Measurements from ENCODE around the gene SNAI3. TPM values are rescaled to one million over a fixed set of nuclear protein-coding genes. Genes with fewer than 3 reads are reported as not detected.

Gene SNAI3
- total RNA-seq, 2 experiments from 2014 or later: 14.4 to 15.0 TPM

- no peak for ATAC-seq (ENCODE audit: low read depth)
- H3K27me3 Mint-ChIP-seq: no peaks in the 10 kb centered on the region
- peaks cover 12% of the 10 kb centered on the region for H3K4me1 Mint-ChIP-seq
- no peak for DNase-seq
- H3K9me3 Mint-ChIP-seq: no peaks in the 10 kb centered on the region
- peaks cover 1% of the 10 kb centered on the region for H3K36me3 Mint-ChIP-seq
- H3K27ac Mint-ChIP-seq: no peak overlapping the region
- POLR2A ChIA-PET: interaction anchor here (0.7 kb wide), 1 partner anchor 43 kb away, joined by 3 read pairs; no protein-coding TSS in a partner anchor
- H3K4me3 Mint-ChIP-seq: no peak overlapping the region
Measured at GRCh38 chr16:88659160-88659559, 27.1 kb downstream of the SNAI3 start.

GRCh38 chr16:88658714-88659113, 27.6 kb downstream of the SNAI3 start:
- ATAC-seq (ENCODE audit: low read depth) (no peak), DNase-seq (no peak)
- Mint-ChIP-seq H3K4me3 (no peak overlapping the region), H3K4me1 (peaks cover 9% of the 10 kb centered on the region), H3K36me3 (peaks cover 1% of the 10 kb centered on the region), H3K9me3 (no peaks in the 10 kb centered on the region), H3K27me3 (no peaks in the 10 kb centered on the region), H3K27ac (no peak overlapping the region)
- POLR2A ChIA-PET: no interaction called here

DNA sequence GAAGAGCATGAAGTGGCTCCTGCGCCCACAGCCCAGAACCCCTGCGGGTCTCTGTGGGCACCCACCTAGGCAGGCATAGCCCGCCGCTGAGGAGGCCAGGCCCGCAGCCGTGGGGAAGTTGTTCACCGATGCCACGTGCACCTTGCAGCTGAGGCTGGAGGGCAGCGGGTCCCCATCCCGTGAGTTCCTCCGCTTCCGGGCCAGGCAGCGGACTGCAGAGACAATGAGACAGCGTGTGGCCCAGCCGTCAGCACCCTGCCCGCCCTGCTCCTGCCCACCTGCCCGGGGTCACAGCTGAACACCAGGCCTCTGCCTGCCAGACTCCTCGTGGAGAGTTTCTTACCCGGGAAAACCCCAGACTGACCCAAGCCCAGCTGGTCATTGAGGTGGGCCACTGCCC, 28.9 kb downstream of the SNAI3 start:
- Mint-ChIP-seq H3K4me1 (peaks cover 9% of the 10 kb centered on the region), H3K36me3 (peaks cover 1% of the 10 kb centered on the region), H3K27ac (no peak overlapping the region), H3K4me3 (no peak overlapping the region), H3K9me3 (no peaks in the 10 kb centered on the region), H3K27me3 (no peaks in the 10 kb centered on the region)
- POLR2A ChIA-PET: no interaction called here
- DNase-seq: no peak
- no peak for ATAC-seq (ENCODE audit: low read depth)

DNA sequence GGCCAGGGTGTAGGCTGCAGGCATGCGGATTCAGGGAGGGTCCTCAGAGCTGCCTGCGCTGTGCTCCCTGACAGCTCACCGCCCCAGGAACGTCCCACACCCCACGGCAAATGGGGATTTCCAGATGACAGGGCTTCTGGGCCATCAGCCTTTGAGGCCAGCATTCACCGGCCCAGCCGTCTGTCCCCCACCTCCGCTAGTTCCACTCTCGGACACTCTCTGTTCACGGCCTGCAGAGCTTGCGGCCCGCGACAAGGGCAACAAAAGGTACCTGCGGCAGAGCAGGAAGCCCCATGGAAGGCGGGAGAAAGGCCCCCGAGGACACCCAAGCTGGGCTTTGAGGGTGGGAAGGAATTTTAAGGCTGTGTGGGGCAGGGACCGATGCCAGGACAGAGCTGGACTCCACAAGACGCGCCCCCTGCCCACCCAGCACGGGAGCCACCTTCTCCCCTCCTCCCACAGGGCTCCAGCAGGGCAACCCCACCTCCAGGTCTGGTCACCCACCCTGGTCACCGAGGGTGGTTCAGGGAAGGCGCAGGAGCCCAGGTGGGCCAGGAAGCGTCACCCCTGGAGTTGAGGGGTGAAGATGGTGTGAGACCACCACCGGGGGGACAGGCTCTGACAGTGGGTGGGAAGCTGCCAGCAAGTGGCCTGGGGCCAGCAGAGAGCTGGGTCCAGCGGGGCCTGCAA, 29.9 kb downstream of the SNAI3 start:
- Mint-ChIP-seq H3K27me3 (no peaks in the 10 kb centered on the region), H3K4me1 (peaks cover 5% of the 10 kb centered on the region), H3K27ac (no peak overlapping the region), H3K9me3 (no peaks in the 10 kb centered on the region), H3K36me3 (peaks cover 1% of the 10 kb centered on the region), H3K4me3 (no peak overlapping the region)
- POLR2A ChIA-PET: no interaction called here
- DNase-seq: no peak
- ATAC-seq (ENCODE audit: low read depth): no peak

GRCh38 chr16:88655733-88656281, 30.5 kb downstream of the SNAI3 start:
- POLR2A ChIA-PET: no interaction called here
- ATAC-seq (ENCODE audit: low read depth) (no peak), DNase-seq (no peak)
- no peaks in the 10 kb centered on the region for H3K9me3 Mint-ChIP-seq
- no peaks in the 10 kb centered on the region for H3K27me3 Mint-ChIP-seq
- no peak overlapping the region for H3K4me3 Mint-ChIP-seq
- H3K36me3 Mint-ChIP-seq: peaks cover 1% of the 10 kb centered on the region
- no peak overlapping the region for H3K27ac Mint-ChIP-seq
- H3K4me1 Mint-ChIP-seq: peaks cover 3% of the 10 kb centered on the region

DNA sequence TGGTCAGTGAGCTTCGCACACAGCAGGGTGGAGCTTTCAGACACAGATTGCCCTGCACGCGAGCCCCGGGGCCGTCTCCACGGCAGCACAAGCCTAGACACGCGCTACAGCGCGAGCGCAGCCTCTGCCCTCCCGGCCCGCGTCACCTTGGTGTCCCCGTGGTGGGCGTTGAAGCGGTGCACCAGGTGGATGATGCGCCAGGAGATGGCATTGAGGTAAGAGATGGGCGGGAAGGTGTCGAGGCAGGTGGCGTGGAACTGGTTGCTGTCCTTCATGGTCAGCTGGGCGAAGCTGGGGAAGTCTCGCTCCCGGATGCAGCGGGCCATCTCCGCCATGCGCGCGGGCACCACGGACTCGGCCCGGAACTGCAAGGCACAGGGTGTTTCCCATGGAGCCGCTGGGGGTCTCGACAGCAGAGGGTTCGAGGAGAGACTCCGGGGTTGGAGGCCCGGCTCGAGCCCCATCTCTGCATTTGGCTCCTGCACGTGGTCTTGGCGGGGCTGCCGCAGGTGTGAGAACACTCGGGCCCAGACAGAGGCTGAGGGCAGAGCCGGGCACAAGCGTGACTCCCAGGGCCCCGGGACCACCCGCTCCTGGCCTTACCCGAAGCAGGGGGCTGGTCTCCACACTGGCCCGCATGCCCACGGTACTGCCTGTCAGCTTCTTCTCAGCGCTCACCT, 31.1 kb downstream of the SNAI3 start:
- ATAC-seq (ENCODE audit: low read depth): no peak
- Mint-ChIP-seq H3K4me1 (peaks cover 3% of the 10 kb centered on the region), H3K36me3 (peaks cover 2% of the 10 kb centered on the region), H3K27ac (peak overlapping the region; percentile 46), H3K9me3 (no peaks in the 10 kb centered on the region), H3K4me3 (no peak overlapping the region), H3K27me3 (no peaks in the 10 kb centered on the region)
- POLR2A ChIA-PET: no interaction called here
- DNase-seq: no peak

DNA sequence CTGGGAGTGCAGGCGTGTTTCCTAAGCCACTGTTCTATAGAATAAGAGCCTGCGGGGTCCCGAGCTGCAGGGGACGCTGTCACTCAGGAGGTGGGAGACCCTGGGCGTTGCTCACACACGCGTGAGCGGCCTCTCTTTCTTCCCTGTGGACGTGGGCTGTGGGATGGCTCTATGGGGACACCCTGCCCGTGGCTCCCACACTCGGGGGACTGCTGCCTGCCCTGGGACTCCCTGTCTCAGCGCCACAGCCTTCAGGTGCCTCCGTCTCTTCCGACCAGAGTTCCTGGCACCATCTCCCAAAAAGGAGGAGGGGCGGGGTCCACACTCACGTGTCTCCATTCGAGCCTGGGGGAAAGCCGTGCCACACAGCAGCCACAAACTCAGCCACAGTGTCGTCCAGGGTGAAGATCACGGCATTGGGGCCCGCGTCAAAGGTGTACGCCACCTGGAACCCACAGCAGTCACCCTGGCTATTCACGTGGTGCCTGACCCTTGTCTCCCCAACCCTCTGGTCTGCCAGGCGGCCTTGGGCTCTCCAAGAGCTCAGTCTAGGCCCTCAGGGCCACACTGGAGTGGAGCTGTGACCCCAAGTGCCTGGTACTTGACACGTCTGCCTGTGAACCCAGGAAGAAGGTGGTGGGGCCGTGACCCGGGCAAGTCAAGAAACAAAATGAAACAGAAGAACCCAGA, 31.8 kb downstream of the SNAI3 start:
- Mint-ChIP-seq H3K27ac (no peak overlapping the region), H3K36me3 (peaks cover 4% of the 10 kb centered on the region), H3K9me3 (no peaks in the 10 kb centered on the region), H3K27me3 (no peaks in the 10 kb centered on the region), H3K4me1 (peaks cover 3% of the 10 kb centered on the region), H3K4me3 (no peak overlapping the region)
- no peak for DNase-seq
- POLR2A ChIA-PET: interaction anchor here (1.0 to 1.1 kb wide), 2 partner anchors 9 to 46 kb away, joined by 3 read pairs; no protein-coding TSS in a partner anchor
- ATAC-seq (ENCODE audit: low read depth): no peak

DNA sequence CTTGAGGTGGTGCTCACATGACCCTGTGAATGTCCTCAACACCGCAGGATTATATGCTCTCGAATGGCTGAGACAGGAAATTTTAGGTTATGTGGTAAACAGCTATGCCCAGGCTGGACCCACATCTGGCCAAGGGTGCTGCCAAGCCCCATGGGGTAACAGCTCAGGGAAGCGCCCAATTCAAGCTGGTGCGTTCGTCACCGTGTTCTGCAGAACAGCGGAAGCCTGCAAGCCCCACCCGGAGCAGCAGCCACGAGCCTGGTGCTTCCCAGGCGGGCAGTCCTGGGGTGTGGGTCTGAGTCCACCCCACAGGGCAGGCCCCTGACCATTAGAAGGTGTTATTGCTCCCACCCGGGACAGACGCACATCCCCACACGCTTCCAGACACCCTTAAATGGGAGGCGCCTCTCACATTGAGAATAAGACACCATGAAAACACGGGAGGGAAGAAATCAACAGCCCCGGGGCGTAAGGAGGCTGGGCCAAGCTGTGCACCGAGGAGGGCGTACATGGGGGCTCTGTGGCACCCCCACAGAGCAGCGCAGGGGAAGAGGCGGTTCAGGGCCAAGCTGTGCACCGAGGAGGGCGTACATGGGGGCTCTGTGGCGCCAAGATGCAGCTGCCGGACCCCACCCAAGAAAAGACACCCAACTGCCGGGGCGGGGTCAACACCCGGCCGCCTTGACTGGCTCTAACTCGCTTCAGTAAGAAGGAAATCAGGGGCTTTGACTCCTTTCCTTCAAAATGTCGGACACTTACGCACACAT, 32.5 kb downstream of the SNAI3 start:
- H3K9me3 Mint-ChIP-seq: no peaks in the 10 kb centered on the region
- DNase-seq: no peak
- peaks cover 9% of the 10 kb centered on the region for H3K4me1 Mint-ChIP-seq
- H3K4me3 Mint-ChIP-seq: no peak overlapping the region
- POLR2A ChIA-PET: interaction anchor here (1.0 to 1.1 kb wide), 2 partner anchors 10 to 47 kb away, joined by 3 read pairs; no protein-coding TSS in a partner anchor
- ATAC-seq (ENCODE audit: low read depth): no peak
- H3K27ac Mint-ChIP-seq: peak overlapping the region; percentile 51
- H3K36me3 Mint-ChIP-seq: peaks cover 9% of the 10 kb centered on the region
- no peaks in the 10 kb centered on the region for H3K27me3 Mint-ChIP-seq

DNA sequence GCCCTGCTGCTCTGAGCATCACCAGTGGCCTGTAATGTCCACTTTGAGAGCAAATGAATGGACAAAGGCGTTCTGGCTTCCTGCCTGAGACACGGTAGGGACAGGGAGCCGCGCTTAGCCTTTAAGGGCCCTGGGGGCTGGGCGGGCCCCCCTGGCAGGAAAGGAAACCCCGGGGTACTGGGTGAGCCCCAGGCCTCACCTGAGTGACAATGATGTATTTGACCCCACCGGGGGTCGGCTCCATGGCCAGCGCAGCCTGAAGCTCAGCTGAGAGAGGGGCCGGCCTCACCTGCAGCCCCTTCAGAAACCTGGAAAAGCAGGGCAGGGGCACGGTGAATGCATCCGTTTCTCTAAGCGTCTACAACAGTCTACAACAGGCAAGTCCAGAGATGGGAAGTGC, 33.2 kb downstream of the SNAI3 start:
- H3K4me3 Mint-ChIP-seq: no peak overlapping the region
- peaks cover 9% of the 10 kb centered on the region for H3K36me3 Mint-ChIP-seq
- H3K4me1 Mint-ChIP-seq: peaks cover 9% of the 10 kb centered on the region
- no peaks in the 10 kb centered on the region for H3K27me3 Mint-ChIP-seq
- ATAC-seq (ENCODE audit: low read depth): no peak
- peak overlapping the region; percentile 56 for H3K27ac Mint-ChIP-seq
- no peaks in the 10 kb centered on the region for H3K9me3 Mint-ChIP-seq
- POLR2A ChIA-PET: no interaction called here
- DNase-seq: no peak

- Mint-ChIP-seq H3K27ac (peak overlapping the region; percentile 56), H3K4me3 (no peak overlapping the region), H3K4me1 (peaks cover 9% of the 10 kb centered on the region), H3K9me3 (no peaks in the 10 kb centered on the region), H3K27me3 (no peaks in the 10 kb centered on the region), H3K36me3 (peaks cover 9% of the 10 kb centered on the region)
- POLR2A ChIA-PET: no interaction called here
- no peak for DNase-seq
- ATAC-seq (ENCODE audit: low read depth): no peak
Measured at GRCh38 chr16:88652762-88653063, 33.6 kb downstream of the SNAI3 start.

GRCh38 chr16:88651989-88652761, 34.1 kb downstream of the SNAI3 start:
- POLR2A ChIA-PET: no interaction called here
- Mint-ChIP-seq H3K9me3 (no peaks in the 10 kb centered on the region), H3K4me1 (peaks cover 9% of the 10 kb centered on the region), H3K36me3 (peaks cover 9% of the 10 kb centered on the region), H3K4me3 (no peak overlapping the region), H3K27me3 (no peaks in the 10 kb centered on the region), H3K27ac (peak overlapping the region; percentile 96)
- no peak for DNase-seq
- no peak for ATAC-seq (ENCODE audit: low read depth)

GRCh38 chr16:88651276-88651988, 34.9 kb downstream of the SNAI3 start:
- Mint-ChIP-seq H3K4me1 (peaks cover 9% of the 10 kb centered on the region), H3K27ac (peak overlapping the region; percentile 96), H3K4me3 (peak overlapping the region; percentile 91), H3K9me3 (no peaks in the 10 kb centered on the region), H3K27me3 (no peaks in the 10 kb centered on the region), H3K36me3 (peaks cover 9% of the 10 kb centered on the region)
- ATAC-seq (ENCODE audit: low read depth): peak; percentile 86
- peak; percentile 80 for DNase-seq
- POLR2A ChIA-PET: interaction anchor here (0.6 to 3.0 kb wide), 6 partner anchors 11 to 158 kb away, joined by 3 to 25 read pairs (median 8); partner anchors contain the start of genes CTU2, MVD and RNF166
